Central memory CD8-positive, alpha-beta T cell (primary cell): Measurements from ENCODE around the gene PGBD5.

Experiments used
- ATAC-seq: fragments of 150-1000 bp; cut with Tn5 transposase; replicated peaks from 2 replicates; pipeline ENCODE4 v1.10.0; 2022; ENCODE audit warnings: mild to moderate bottlenecking, moderate FRiP score, moderate number of reproducible peaks; ENCODE audit not compliant: poor library complexity, severe bottlenecking; ENCODE audit errors: extremely low read depth
- DNase-seq, 2 donors: peaks; one replicate each; pipeline ENCODE4 v3.0.0; 2021; ENCODE audit warnings: low spot score in 2 of 2
- H3K27ac Mint-ChIP-seq: one replicate; pipeline ENCODE4 v1.8.0; 2022; ENCODE audit warnings: low read depth, mild to moderate bottlenecking, moderate library complexity, mixed read lengths
- H3K27me3 Mint-ChIP-seq: one replicate; pipeline ENCODE4 v1.8.0; 2022; ENCODE audit warnings: mixed read lengths
- H3K36me3 Mint-ChIP-seq: one replicate; pipeline ENCODE4 v1.8.0; 2022; ENCODE audit warnings: mild to moderate bottlenecking, moderate library complexity, mixed read lengths; ENCODE audit not compliant: insufficient read depth
- H3K4me1 Mint-ChIP-seq: one replicate; pipeline ENCODE4 v1.8.0; 2022; ENCODE audit warnings: mixed read lengths
- H3K4me3 Mint-ChIP-seq: one replicate; pipeline ENCODE4 v1.8.0; 2022; ENCODE audit warnings: mild to moderate bottlenecking, moderate library complexity, mixed read lengths
- H3K9me3 Mint-ChIP-seq: one replicate; pipeline ENCODE4 v1.8.0; 2022; ENCODE audit warnings: mixed read lengths

The PGBD5 gene

GRCh38 chr1:230347896-230348295 is 78.2 kb downstream of the PGBD5 start:
- DNase-seq (no peak), ATAC-seq (no peak)
- H3K9me3 Mint-ChIP-seq: no peaks in the 10 kb centered on the region
- H3K36me3 Mint-ChIP-seq: no peaks in the 10 kb centered on the region
- H3K27me3 Mint-ChIP-seq: peaks cover 71% of the 10 kb centered on the region
- no peak overlapping the region for H3K4me3 Mint-ChIP-seq
- no peaks in the 10 kb centered on the region for H3K4me1 Mint-ChIP-seq
- no peak overlapping the region for H3K27ac Mint-ChIP-seq

- Mint-ChIP-seq H3K36me3 (no peaks in the 10 kb centered on the region), H3K27me3 (peaks cover 70% of the 10 kb centered on the region), H3K4me1 (no peaks in the 10 kb centered on the region), H3K27ac (no peak overlapping the region), H3K9me3 (no peaks in the 10 kb centered on the region), H3K4me3 (no peak overlapping the region)
- ATAC-seq: no peak
- DNase-seq: no peak
These were observed 80.8 kb downstream of the PGBD5 start for GRCh38 chr1:230345139-230345885.

- Mint-ChIP-seq H3K36me3 (no peaks in the 10 kb centered on the region), H3K4me1 (no peaks in the 10 kb centered on the region), H3K9me3 (no peaks in the 10 kb centered on the region), H3K4me3 (no peak overlapping the region), H3K27me3 (peaks cover 54% of the 10 kb centered on the region), H3K27ac (no peak overlapping the region)
- DNase-seq (no peak), ATAC-seq (no peak)
These were observed 83.4 kb downstream of the PGBD5 start for GRCh38 chr1:230342699-230343098.

GRCh38 chr1:230342019-230342418 is 84.1 kb downstream of the PGBD5 start:
- H3K27me3 Mint-ChIP-seq: peaks cover 54% of the 10 kb centered on the region
- no peak for ATAC-seq
- no peaks in the 10 kb centered on the region for H3K36me3 Mint-ChIP-seq
- no peak for DNase-seq
- H3K4me1 Mint-ChIP-seq: no peaks in the 10 kb centered on the region
- no peak overlapping the region for H3K4me3 Mint-ChIP-seq
- H3K9me3 Mint-ChIP-seq: no peaks in the 10 kb centered on the region
- H3K27ac Mint-ChIP-seq: no peak overlapping the region

GRCh38 chr1:230341162-230341546 is 85.0 kb downstream of the PGBD5 start:
- no peak for ATAC-seq
- Mint-ChIP-seq H3K27me3 (peaks cover 53% of the 10 kb centered on the region), H3K4me3 (no peak overlapping the region), H3K9me3 (no peaks in the 10 kb centered on the region), H3K36me3 (no peaks in the 10 kb centered on the region), H3K27ac (no peak overlapping the region), H3K4me1 (no peaks in the 10 kb centered on the region)
- DNase-seq: no peak

- no peak for ATAC-seq
- Mint-ChIP-seq H3K27ac (no peak overlapping the region), H3K9me3 (no peaks in the 10 kb centered on the region), H3K4me3 (no peak overlapping the region), H3K27me3 (peaks cover 53% of the 10 kb centered on the region), H3K4me1 (no peaks in the 10 kb centered on the region), H3K36me3 (no peaks in the 10 kb centered on the region)
- DNase-seq: no peak
These were observed 85.5 kb downstream of the PGBD5 start for GRCh38 chr1:230340526-230341161.

- ATAC-seq: no peak
- no peaks in the 10 kb centered on the region for H3K36me3 Mint-ChIP-seq
- no peak for DNase-seq
- H3K9me3 Mint-ChIP-seq: no peaks in the 10 kb centered on the region
- H3K4me1 Mint-ChIP-seq: no peaks in the 10 kb centered on the region
- no peak overlapping the region for H3K27ac Mint-ChIP-seq
- H3K27me3 Mint-ChIP-seq: peaks cover 42% of the 10 kb centered on the region
- H3K4me3 Mint-ChIP-seq: no peak overlapping the region
These were observed 87.1 kb downstream of the PGBD5 start for GRCh38 chr1:230339033-230339432.

GRCh38 chr1:230337266-230337665 is 88.9 kb downstream of the PGBD5 start:
- no peak overlapping the region for H3K27ac Mint-ChIP-seq
- no peaks in the 10 kb centered on the region for H3K9me3 Mint-ChIP-seq
- no peaks in the 10 kb centered on the region for H3K4me1 Mint-ChIP-seq
- no peaks in the 10 kb centered on the region for H3K36me3 Mint-ChIP-seq
- ATAC-seq (no peak), DNase-seq (no peak)
- H3K27me3 Mint-ChIP-seq: peaks cover 25% of the 10 kb centered on the region
- H3K4me3 Mint-ChIP-seq: no peak overlapping the region

GRCh38 chr1:230335861-230336522 is 90.1 kb downstream of the PGBD5 start:
- Mint-ChIP-seq H3K4me3 (no peak overlapping the region), H3K27ac (no peak overlapping the region), H3K9me3 (no peaks in the 10 kb centered on the region), H3K27me3 (peaks cover 20% of the 10 kb centered on the region), H3K36me3 (no peaks in the 10 kb centered on the region), H3K4me1 (no peaks in the 10 kb centered on the region)
- DNase-seq (no peak), ATAC-seq (no peak)

- Mint-ChIP-seq H3K36me3 (no peaks in the 10 kb centered on the region), H3K4me1 (no peaks in the 10 kb centered on the region), H3K9me3 (no peaks in the 10 kb centered on the region), H3K27ac (no peak overlapping the region), H3K27me3 (peaks cover 15% of the 10 kb centered on the region), H3K4me3 (no peak overlapping the region)
- no peak for DNase-seq
- no peak for ATAC-seq
These were observed 91.7 kb downstream of the PGBD5 start for GRCh38 chr1:230334447-230334837.

GRCh38 chr1:230333590-230334446 is 92.3 kb downstream of the PGBD5 start:
- H3K27me3 Mint-ChIP-seq: peaks cover 11% of the 10 kb centered on the region
- no peak for DNase-seq
- no peak for ATAC-seq

GRCh38 chr1:230332575-230333066 is 93.5 kb downstream of the PGBD5 start:
- no peaks in the 10 kb centered on the region for H3K36me3 Mint-ChIP-seq
- no peak for ATAC-seq
- H3K4me1 Mint-ChIP-seq: no peaks in the 10 kb centered on the region
- H3K27me3 Mint-ChIP-seq: peaks cover 21% of the 10 kb centered on the region
- H3K9me3 Mint-ChIP-seq: no peaks in the 10 kb centered on the region
- no peak overlapping the region for H3K27ac Mint-ChIP-seq
- no peak overlapping the region for H3K4me3 Mint-ChIP-seq
- DNase-seq: no peak

More at GRCh38 chr1:230333590-230334446, 92.3 kb downstream of the PGBD5 start:
- Mint-ChIP-seq H3K4me3 (no peak overlapping the region), H3K36me3 (no peaks in the 10 kb centered on the region), H3K27ac (no peak overlapping the region), H3K4me1 (no peaks in the 10 kb centered on the region), H3K9me3 (no peaks in the 10 kb centered on the region)
